Peyer's patch (tissue), 4 donors: ENCODE data around the gene PLPP4. TPM values are rescaled to one million over a fixed set of nuclear protein-coding genes. Genes with fewer than 3 reads are reported as not detected.

Source experiments
- DNase-seq, 3 donors: peaks; one replicate each; pipeline ENCODE4 v3.0.0-alpha.2; 2017 to 2019
- H3K27ac ChIP-seq, 4 donors: fragments of 200-600 bp; sonication (generic); one replicate each; pipeline ENCODE4 v1.5.1; 2016 to 2019
- H3K27me3 ChIP-seq, 2 donors: fragments of 200-600 bp; sonication (generic); one replicate each; pipeline ENCODE4 v1.5.1; 2019
- H3K36me3 ChIP-seq, 3 donors: fragments of 200-600 bp; sonication (generic); one replicate each; pipeline ENCODE4 v1.5.1; 2016 to 2019
- H3K4me1 ChIP-seq, 4 donors: fragments of 200-600 bp; sonication (generic); one replicate each; pipeline ENCODE4 v1.5.1; 2016 to 2019
- H3K4me3 ChIP-seq, 4 donors: fragments of 200-600 bp; sonication (generic); 1 replicate in 3 of 4; 2 replicates in 1 of 4; pipeline ENCODE4 v1.5.1; 2016 to 2019; ENCODE audit warnings: mild to moderate bottlenecking in 1 of 4
- H3K9me3 ChIP-seq, 4 donors: fragments of 200-600 bp; sonication (generic); one replicate each; pipeline ENCODE4 v1.5.1; 2016 to 2019; ENCODE audit warnings: mild to moderate bottlenecking in 1 of 4
- POLR2A ChIP-seq, 2 donors: fragments of 450-650 bp; IDR thresholded peaks; one replicate each; pipeline ENCODE4 v1.5.1; 2017; ENCODE audit warnings: antibody characterized with exemption in 2 of 2, mild to moderate bottlenecking in 2 of 2, moderate library complexity in 2 of 2
- total RNA-seq, 4 donors: library from RNA; depleted of rRNA; stranded (reverse); fragments of >200 nt; gene quantifications; one replicate each; pipeline ENCODE4 v1.1.0, GENCODE V29; 2016
- TF ChIP-seq, protein P1 (sequence below), 6 experiments: fragments of 450-650 bp in 4 of 6; fragments of 200-600 bp in 2 of 6; sonication (generic) in 1 of 6; IDR thresholded peaks; one replicate each; pipeline ENCODE4 v1.5.1; 2017 to 2019; ENCODE audit warnings: antibody characterized with exemption in 6 of 6, mild to moderate bottlenecking in 3 of 6, moderate library complexity in 1 of 6

The PLPP4 gene
- total RNA-seq, 4 donors from 2014 or later = 1.3 TPM; not detected in 3

GRCh38 chr10:120517881-120518484 is 61.0 kb downstream of the PLPP4 start:
- TF ChIP-seq, protein P1, sequence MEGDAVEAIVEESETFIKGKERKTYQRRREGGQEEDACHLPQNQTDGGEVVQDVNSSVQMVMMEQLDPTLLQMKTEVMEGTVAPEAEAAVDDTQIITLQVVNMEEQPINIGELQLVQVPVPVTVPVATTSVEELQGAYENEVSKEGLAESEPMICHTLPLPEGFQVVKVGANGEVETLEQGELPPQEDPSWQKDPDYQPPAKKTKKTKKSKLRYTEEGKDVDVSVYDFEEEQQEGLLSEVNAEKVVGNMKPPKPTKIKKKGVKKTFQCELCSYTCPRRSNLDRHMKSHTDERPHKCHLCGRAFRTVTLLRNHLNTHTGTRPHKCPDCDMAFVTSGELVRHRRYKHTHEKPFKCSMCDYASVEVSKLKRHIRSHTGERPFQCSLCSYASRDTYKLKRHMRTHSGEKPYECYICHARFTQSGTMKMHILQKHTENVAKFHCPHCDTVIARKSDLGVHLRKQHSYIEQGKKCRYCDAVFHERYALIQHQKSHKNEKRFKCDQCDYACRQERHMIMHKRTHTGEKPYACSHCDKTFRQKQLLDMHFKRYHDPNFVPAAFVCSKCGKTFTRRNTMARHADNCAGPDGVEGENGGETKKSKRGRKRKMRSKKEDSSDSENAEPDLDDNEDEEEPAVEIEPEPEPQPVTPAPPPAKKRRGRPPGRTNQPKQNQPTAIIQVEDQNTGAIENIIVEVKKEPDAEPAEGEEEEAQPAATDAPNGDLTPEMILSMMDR (IDR thresholded peaks at IDR 0.05) = no peak
- no peak for TF ChIP-seq POLR2A (IDR thresholded peaks at IDR 0.05)
- no peaks in the 10 kb centered on the region for H3K9me3 ChIP-seq
- no peaks in the 10 kb centered on the region for H3K4me1 ChIP-seq
- no peaks in the 10 kb centered on the region for H3K27me3 ChIP-seq
- DNase-seq = no peak
- H3K36me3 ChIP-seq = no peaks in the 10 kb centered on the region
- no peak overlapping the region for H3K4me3 ChIP-seq
- H3K27ac ChIP-seq = no peak overlapping the region

DNA sequence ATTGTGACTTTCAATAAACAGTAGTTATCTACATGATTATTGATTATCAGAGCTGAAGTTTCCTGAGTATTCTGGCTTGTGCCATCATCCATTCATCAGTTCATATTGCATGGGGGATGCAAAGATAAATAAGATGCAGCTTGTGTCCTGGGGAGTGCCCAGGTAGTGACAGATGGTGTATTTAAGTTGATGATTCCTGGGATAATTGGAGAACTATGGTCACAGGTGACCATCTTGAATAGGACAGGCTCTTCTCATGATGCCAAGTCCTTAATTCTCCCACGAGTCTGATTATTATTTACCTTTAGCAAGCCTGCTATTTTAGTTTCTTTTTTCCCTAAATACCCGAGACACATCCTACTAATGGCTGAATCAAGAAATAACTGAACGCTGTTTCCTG is 64.9 kb downstream of the PLPP4 start:
- Histone ChIP-seq H3K27ac (no peak overlapping the region), H3K4me1 (no peaks in the 10 kb centered on the region), H3K36me3 (no peaks in the 10 kb centered on the region), H3K9me3 (no peaks in the 10 kb centered on the region), H3K4me3 (no peak overlapping the region), H3K27me3 (no peaks in the 10 kb centered on the region)
- DNase-seq = no peak
- TF ChIP-seq, protein P1 (IDR thresholded peaks at IDR 0.05) = no peak
- TF ChIP-seq POLR2A (IDR thresholded peaks at IDR 0.05) = no peak

GRCh38 chr10:120527691-120528090 is 70.7 kb downstream of the PLPP4 start:
- Histone ChIP-seq H3K36me3 (no peaks in the 10 kb centered on the region), H3K4me3 (no peak overlapping the region), H3K27me3 (no peaks in the 10 kb centered on the region), H3K4me1 (no peaks in the 10 kb centered on the region), H3K9me3 (no peaks in the 10 kb centered on the region), H3K27ac (no peak overlapping the region)
- no peak for TF ChIP-seq POLR2A (IDR thresholded peaks at IDR 0.05)
- TF ChIP-seq, protein P1 (IDR thresholded peaks at IDR 0.05) = no peak
- no peak for DNase-seq

- no peaks in the 10 kb centered on the region for H3K4me1 ChIP-seq
- H3K36me3 ChIP-seq = no peaks in the 10 kb centered on the region
Observed at GRCh38 chr10:120530699-120531098, 73.7 kb downstream of the PLPP4 start.

DNA sequence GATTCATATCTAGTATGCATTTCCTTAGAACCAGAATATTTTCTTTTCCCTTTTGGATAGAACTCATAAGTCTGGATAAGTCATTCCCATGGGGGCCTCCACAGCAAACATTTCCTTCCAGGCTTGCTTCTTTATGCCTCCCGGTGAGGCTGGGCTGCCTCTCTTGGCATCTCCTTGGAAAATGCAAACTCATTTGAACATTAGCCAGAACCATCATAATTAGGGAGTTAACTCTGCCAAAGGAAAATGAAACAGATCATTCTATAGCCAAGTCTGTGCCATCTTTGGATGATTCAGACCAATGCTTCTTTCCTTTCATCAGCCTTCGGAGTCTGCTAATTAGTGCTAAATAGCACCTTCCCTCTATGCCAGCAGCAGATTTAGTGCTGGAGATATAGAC is 81.1 kb downstream of the PLPP4 start:
- DNase-seq = no peak
- no peaks in the 10 kb centered on the region for H3K9me3 ChIP-seq
- no peaks in the 10 kb centered on the region for H3K36me3 ChIP-seq
- H3K4me3 ChIP-seq = no peak overlapping the region
- H3K27me3 ChIP-seq = no peaks in the 10 kb centered on the region
- TF ChIP-seq, protein P1 (IDR thresholded peaks at IDR 0.05) = no peak
- no peak for TF ChIP-seq POLR2A (IDR thresholded peaks at IDR 0.05)
- no peak overlapping the region for H3K27ac ChIP-seq
- H3K4me1 ChIP-seq = no peaks in the 10 kb centered on the region

More at GRCh38 chr10:120530699-120531098, 73.7 kb downstream of the PLPP4 start:
- no peak for DNase-seq
- Histone ChIP-seq H3K27ac (no peak overlapping the region), H3K4me3 (no peak overlapping the region), H3K27me3 (no peaks in the 10 kb centered on the region), H3K9me3 (no peaks in the 10 kb centered on the region)
- TF ChIP-seq, protein P1 (IDR thresholded peaks at IDR 0.05) = no peak
- TF ChIP-seq POLR2A (IDR thresholded peaks at IDR 0.05) = no peak

DNA sequence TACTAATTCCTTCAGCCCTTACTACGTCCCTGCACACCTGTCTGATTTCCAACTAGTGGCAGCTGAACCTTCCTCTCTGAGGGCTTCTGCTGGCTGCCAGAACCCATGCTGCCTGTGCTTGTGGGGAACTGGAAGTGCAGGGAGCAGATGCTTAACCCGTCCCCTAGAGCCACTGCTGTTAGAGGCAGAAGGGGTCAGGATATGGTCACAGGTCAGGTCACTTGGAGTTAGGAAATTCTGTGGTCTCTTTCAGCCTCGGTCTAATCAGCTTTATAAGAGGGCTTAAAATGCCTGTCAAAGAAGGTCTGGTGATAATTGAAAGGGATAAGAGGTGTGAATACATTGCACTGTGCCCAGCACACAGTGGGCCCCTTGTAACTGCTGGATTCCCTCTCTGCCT is 82.0 kb downstream of the PLPP4 start:
- H3K27me3 ChIP-seq = no peaks in the 10 kb centered on the region
- H3K36me3 ChIP-seq = no peaks in the 10 kb centered on the region
- DNase-seq = no peak
- H3K4me1 ChIP-seq = no peaks in the 10 kb centered on the region
- TF ChIP-seq POLR2A (IDR thresholded peaks at IDR 0.05) = no peak
- TF ChIP-seq, protein P1 (IDR thresholded peaks at IDR 0.05) = no peak
- H3K27ac ChIP-seq = no peak overlapping the region
- no peak overlapping the region for H3K4me3 ChIP-seq
- H3K9me3 ChIP-seq = no peaks in the 10 kb centered on the region
